CD4-positive, alpha-beta T cell treated with Interleukin-17A for 1 hour (primary cell): Measurements from ENCODE around the gene ZNF664.

Experiments
- DNase-seq: peaks from one replicate; pipeline ENCODE4 v3.0.0-alpha.2; 2020

ZNF664 gene

GRCh38 chr12:123991372-123991951 is 18.4 kb downstream of the ZNF664 start:
- DNase-seq: no peak

- DNase-seq: no peak
Measured at GRCh38 chr12:123992118-123992825, 19.3 kb downstream of the ZNF664 start.

- no peak for DNase-seq
Measured at GRCh38 chr12:123995023-123995748, 22.2 kb downstream of the ZNF664 start.

GRCh38 chr12:123996581-123996980 is 23.6 kb downstream of the ZNF664 start:
- no peak for DNase-seq

- DNase-seq: no peak
Measured at GRCh38 chr12:123997033-123997822, 24.2 kb downstream of the ZNF664 start.

GRCh38 chr12:123997908-123998307 is 24.9 kb downstream of the ZNF664 start:
- no peak for DNase-seq

GRCh38 chr12:123998344-123998990 is 25.5 kb downstream of the ZNF664 start:
- DNase-seq: no peak

- no peak for DNase-seq
Measured at GRCh38 chr12:123998991-123999359, 26.0 kb downstream of the ZNF664 start.

GRCh38 chr12:124000111-124000510 is 27.1 kb downstream of the ZNF664 start:
- DNase-seq: no peak

GRCh38 chr12:124001343-124001742 is 28.3 kb downstream of the ZNF664 start:
- DNase-seq: no peak

GRCh38 chr12:124002021-124002644 is 29.1 kb downstream of the ZNF664 start:
- no peak for DNase-seq

GRCh38 chr12:124002654-124003053 is 29.6 kb downstream of the ZNF664 start:
- no peak for DNase-seq

GRCh38 chr12:124004233-124004875 is 31.3 kb downstream of the ZNF664 start:
- DNase-seq: no peak

GRCh38 chr12:124006085-124006845 is 33.2 kb downstream of the ZNF664 start:
- DNase-seq: no peak

GRCh38 chr12:124006846-124007713 is 34.1 kb downstream of the ZNF664 start:
- DNase-seq: no peak

- no peak for DNase-seq
Measured at GRCh38 chr12:124007826-124008570, 35.0 kb downstream of the ZNF664 start.

- DNase-seq: no peak
Measured at GRCh38 chr12:124008595-124008994, 35.6 kb downstream of the ZNF664 start.

- DNase-seq: no peak
Measured at GRCh38 chr12:124009781-124010180, 36.8 kb downstream of the ZNF664 start.

- no peak for DNase-seq
Measured at GRCh38 chr12:124010687-124011086, 37.7 kb downstream of the ZNF664 start.
